Measurements from ENCODE around the gene FAM204A. TPM values are rescaled to one million over a fixed set of nuclear protein-coding genes. Genes with fewer than 3 reads are reported as not detected.

FAM204A gene
- total and polyA plus RNA-seq, 2 of the 13 experiments (the other 11 are each of a cell fraction or from before 2014, with no cell fraction given) = 9.2 to 61.0 TPM

GRCh38 chr10:118333871-118334270, 8.3 kb downstream of the FAM204A start:
- in situ Hi-C loops (cut with HindIII; ENCODE audit: extremely low pct_ligation_motif_present, low pct_unique_long_range_greater_than_20kb) = no loop called here
- no peak for TF ChIP-seq ZUFSP (CRISPR knock-in tag; IDR thresholded peaks at IDR 0.05; ENCODE audit: borderline replicate concordance)
- TF ChIP-seq POLR2AphosphoS2 (IDR thresholded peaks at IDR 0.05; ENCODE audit: low read depth, low read length) = no peak
- TF ChIP-seq ZNF280B (CRISPR knock-in tag; IDR thresholded peaks at IDR 0.05; ENCODE audit: borderline replicate concordance) = no peak
- TF ChIP-seq ZNF710 (CRISPR knock-in tag; IDR thresholded peaks at IDR 0.05; ENCODE audit: borderline replicate concordance) = no peak
- no peak for TF ChIP-seq NFE2L2 (IDR thresholded peaks at IDR 0.05; ENCODE audit: low read length)
- TF ChIP-seq HMGXB4 (CRISPR knock-in tag; IDR thresholded peaks at IDR 0.05; ENCODE audit: borderline replicate concordance in 1 of 2, low read depth in 1 of 2) = no peak
- no peak for TF ChIP-seq ZNF253 (CRISPR knock-in tag; IDR thresholded peaks at IDR 0.05; ENCODE audit: borderline replicate concordance)
- TF ChIP-seq ZNF484 (CRISPR knock-in tag; IDR thresholded peaks at IDR 0.05; ENCODE audit: borderline replicate concordance, low read depth) = no peak
- no peak for TF ChIP-seq NR3C1 (CRISPR knock-in tag; IDR thresholded peaks at IDR 0.05)
- TF ChIP-seq ZFAT (CRISPR knock-in tag; conservative IDR thresholded peaks at IDR 0.05) = no peak
- TF ChIP-seq ZBTB43 (CRISPR knock-in tag; conservative IDR thresholded peaks at IDR 0.05) = no peak
- TF ChIP-seq ZNF776 (CRISPR knock-in tag; IDR thresholded peaks at IDR 0.05) = no peak
- TF ChIP-seq ELF4 (CRISPR knock-in tag; IDR thresholded peaks at IDR 0.05; ENCODE audit: borderline replicate concordance) = no peak
- TF ChIP-seq THRA (CRISPR knock-in tag; IDR thresholded peaks at IDR 0.05; ENCODE audit: borderline replicate concordance) = no peak

More at GRCh38 chr10:118333871-118334270, 8.3 kb downstream of the FAM204A start:
- intact Hi-C loops (cut with micrococcal nuclease; ENCODE audit: unreplicated experiment) = no loop called here
- Histone ChIP-seq H3K4me1 (ENCODE audit: insufficient read depth, low read length) (no peaks in the 10 kb centered on the region), H3K9ac (ENCODE audit: insufficient read depth, low read depth, low read length) (no peak overlapping the region), H4K20me1 (ENCODE audit: insufficient read depth, low read length) (no peaks in the 10 kb centered on the region), H3K27me3 (ENCODE audit: control insufficient read depth in 1 of 2, insufficient read depth in 2 of 2, low read length in 2 of 2) (no peaks in the 10 kb centered on the region), H3K36me3 (replicated peaks in 1 of 2; ENCODE audit: control insufficient read depth in 1 of 2, insufficient read depth in 2 of 2, low read length in 2 of 2) (peaks cover 6 to 56% of the 10 kb centered on the region in 2 experiments), H3K27ac (ENCODE audit: extremely low read length, insufficient read depth, low read length) (no peak overlapping the region), H3K79me2 (ENCODE audit: insufficient read depth, low read length) (no peaks in the 10 kb centered on the region), H2AFZ (ENCODE audit: low read length) (no peak overlapping the region), H3K9me3 (ENCODE audit: low read length) (no peaks in the 10 kb centered on the region), H3K4me3 (replicated peaks in 1 of 3; ENCODE audit: insufficient read depth in 1 of 3, low read depth in 2 of 3, low read length in 3 of 3) (no peak overlapping the region), H3K4me2 (ENCODE audit: low read depth, low read length) (no peak overlapping the region)
- WGBS (ENCODE audit: low lambda C conversion rate) = 97% methylated on average over 3 of the region's 3 CpGs
- ATAC-seq (no peak), DNase-seq (ENCODE audit: low spot score) (no peak), FAIRE-seq (no peak)
- ChIA-PET CTCF (ENCODE audit: low intra/inter-chr PET ratio, low total read pairs) (no interaction called here), POLR2A (no interaction called here)
- BruUV-seq (replicated peaks) = no TSS peak
